DOHH2 (cell line): Measurements from ENCODE around the gene TNN.
"Not testable (repeated sequence)": the region's sequence is repeated elsewhere in the genome, so short reads cannot be mapped to it uniquely, and the experiment has no call there.

Experiments used
- H3F3A ChIP-seq: fragments of 200-600 bp; sonication (generic), shearing (Covaris generic); 2 replicates; pipeline ENCODE4 v1.6.0; 2016; ENCODE audit warnings: antibody characterized with exemption, mild to moderate bottlenecking; ENCODE audit not compliant: control insufficient read depth, insufficient read depth
- H3K27ac ChIP-seq: fragments of 200-600 bp; sonication (generic); 2 replicates; pipeline ENCODE4 v1.5.1; 2014; ENCODE audit warnings: low read depth, mild to moderate bottlenecking, low read length, moderate library complexity
- H3K27me3 ChIP-seq: fragments of 200-600 bp; sonication (generic); 2 replicates; pipeline ENCODE4 v1.6.1; 2014; ENCODE audit warnings: mild to moderate bottlenecking, low read length, mixed read lengths; ENCODE audit not compliant: control insufficient read depth
- H3K36me3 ChIP-seq: fragments of 200-600 bp; sonication (generic); 2 replicates; pipeline ENCODE4 v1.6.1; 2014; ENCODE audit warnings: mild to moderate bottlenecking, low read length, moderate library complexity, mixed read lengths; ENCODE audit not compliant: control insufficient read depth
- H3K4me1 ChIP-seq: fragments of 200-600 bp; sonication (generic); 2 replicates; pipeline ENCODE4 v1.6.1; 2014; ENCODE audit warnings: mild to moderate bottlenecking, low read length, mixed read lengths; ENCODE audit not compliant: control insufficient read depth
- H3K4me2 ChIP-seq: fragments of 200-600 bp; sonication (generic); 2 replicates; pipeline ENCODE4 v1.6.0; 2014; ENCODE audit warnings: mild to moderate bottlenecking, low read length, moderate library complexity
- H3K4me3 ChIP-seq: fragments of 200-600 bp; sonication (generic); 2 replicates; pipeline ENCODE4 v1.5.1; 2014; ENCODE audit warnings: mild to moderate bottlenecking, low read length, mixed read lengths
- H3K79me2 ChIP-seq: fragments of 200-600 bp; sonication (generic); 2 replicates; pipeline ENCODE4 v1.6.1; 2014; ENCODE audit warnings: mild to moderate bottlenecking, low read length, mixed read lengths; ENCODE audit not compliant: control insufficient read depth
- H3K9me2 ChIP-seq: fragments of 200-600 bp; sonication (generic); replicated peaks from 2 replicates; pipeline ENCODE4 v1.6.1; 2014; ENCODE audit warnings: mild to moderate bottlenecking, low read length, mixed read lengths; ENCODE audit not compliant: control insufficient read depth
- H3K9me3 ChIP-seq: fragments of 200-600 bp; sonication (generic); 2 replicates; pipeline ENCODE4 v1.6.1; 2014; ENCODE audit warnings: antibody characterized with exemption, low read length, mixed read lengths; ENCODE audit not compliant: control insufficient read depth, insufficient read depth
- H4K20me1 ChIP-seq: fragments of 200-600 bp; sonication (generic); 2 replicates; pipeline ENCODE4 v1.6.0; 2014; ENCODE audit warnings: low read depth, mild to moderate bottlenecking, antibody characterized with exemption, low read length, moderate library complexity; ENCODE audit not compliant: control insufficient read depth, insufficient read depth
- CTCF ChIP-seq: fragments of 200-600 bp; sonication (generic); IDR thresholded peaks from one replicate; pipeline ENCODE4 v1.5.1; 2014; ENCODE audit warnings: antibody characterized with exemption, mild to moderate bottlenecking, low read depth, low read length; ENCODE audit not compliant: poor library complexity, severe bottlenecking
- EZH2phosphoT487 ChIP-seq: fragments of 200-600 bp; sonication (generic); IDR thresholded peaks from 2 replicates; pipeline ENCODE4 v1.6.1; 2017; ENCODE audit warnings: borderline replicate concordance, mild to moderate bottlenecking, antibody characterized with exemption, low read length, moderate library complexity, mixed read lengths

Gene TNN

GRCh38 chr1:175095978-175096607 lies 28.5 kb downstream of the TNN start:
- H3K27ac ChIP-seq: no peak overlapping the region
- no peaks in the 10 kb centered on the region for H3K9me3 ChIP-seq
- no peak overlapping the region for H3K4me3 ChIP-seq
- H3K9me2 ChIP-seq: no peaks in the 10 kb centered on the region
- no peaks in the 10 kb centered on the region for H4K20me1 ChIP-seq
- no peaks in the 10 kb centered on the region for H3F3A ChIP-seq
- no peaks in the 10 kb centered on the region for H3K79me2 ChIP-seq
- TF ChIP-seq EZH2phosphoT487 (no peak), CTCF (no peak)
- peaks cover 9% of the 10 kb centered on the region; the same call in 1 of the 2 replicates for H3K27me3 ChIP-seq
- H3K4me2 ChIP-seq: no peak overlapping the region
- no peaks in the 10 kb centered on the region for H3K4me1 ChIP-seq
- H3K36me3 ChIP-seq: no peaks in the 10 kb centered on the region

GRCh38 chr1:175097361-175097760 lies 29.7 kb downstream of the TNN start:
- Histone ChIP-seq H3K4me1 (no peaks in the 10 kb centered on the region), H3F3A (no peaks in the 10 kb centered on the region), H3K36me3 (no peaks in the 10 kb centered on the region), H3K4me2 (no peak overlapping the region), H4K20me1 (no peaks in the 10 kb centered on the region), H3K4me3 (no peak overlapping the region), H3K27ac (no peak overlapping the region), H3K9me3 (no peaks in the 10 kb centered on the region), H3K79me2 (no peaks in the 10 kb centered on the region), H3K27me3 (peaks cover 8% of the 10 kb centered on the region; the same call in 1 of the 2 replicates), H3K9me2 (no peaks in the 10 kb centered on the region)
- no peak for TF ChIP-seq EZH2phosphoT487
- no peak for TF ChIP-seq CTCF

- TF ChIP-seq EZH2phosphoT487: no peak
- TF ChIP-seq CTCF: no peak
These were observed 32.3 kb downstream of the TNN start for GRCh38 chr1:175099916-175100315.

GRCh38 chr1:175102166-175102565 lies 34.5 kb downstream of the TNN start:
- not testable (repeated sequence) for H4K20me1 ChIP-seq, H3K4me2 ChIP-seq, H3K9me2 ChIP-seq, H3K4me3 ChIP-seq, H3K36me3 ChIP-seq, H3K79me2 ChIP-seq, H3F3A ChIP-seq, H3K4me1 ChIP-seq, H3K9me3 ChIP-seq, H3K27ac ChIP-seq, H3K27me3 ChIP-seq

More at GRCh38 chr1:175099916-175100315, 32.3 kb downstream of the TNN start:
- Histone ChIP-seq H3F3A (no peaks in the 10 kb centered on the region), H3K79me2 (no peaks in the 10 kb centered on the region), H3K9me2 (no peaks in the 10 kb centered on the region), H3K27ac (no peak overlapping the region), H3K4me1 (no peaks in the 10 kb centered on the region), H3K4me3 (no peak overlapping the region), H3K27me3 (no peaks in the 10 kb centered on the region; the same call in 1 of the 2 replicates), H3K36me3 (no peaks in the 10 kb centered on the region), H3K4me2 (no peak overlapping the region), H3K9me3 (no peaks in the 10 kb centered on the region), H4K20me1 (no peaks in the 10 kb centered on the region)

DNA sequence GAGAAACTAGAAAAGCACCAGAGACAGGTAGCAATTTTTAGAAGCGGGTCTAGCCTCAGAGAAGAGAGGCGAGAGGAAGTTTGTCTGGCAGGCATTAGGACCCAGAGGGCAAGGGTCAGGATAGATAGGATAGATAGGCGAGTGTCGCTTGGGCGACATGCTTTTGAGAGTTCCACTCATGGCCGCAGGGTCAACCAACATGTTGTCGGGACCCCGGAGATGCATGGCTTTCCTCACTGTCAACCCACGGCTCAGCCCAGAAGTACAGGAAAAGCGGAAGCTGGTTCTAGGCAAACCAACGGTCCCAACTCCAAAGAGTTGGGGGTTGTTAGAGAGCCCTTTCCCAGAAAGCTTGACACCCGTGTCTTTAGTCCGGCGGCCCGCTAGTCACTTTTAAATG lies 38.9 kb downstream of the TNN start:
- not testable (repeated sequence) for H3K36me3 ChIP-seq, H3K27ac ChIP-seq, H4K20me1 ChIP-seq, H3K4me2 ChIP-seq, H3K4me3 ChIP-seq, H3K9me2 ChIP-seq, H3K79me2 ChIP-seq, H3K27me3 ChIP-seq, H3F3A ChIP-seq, H3K4me1 ChIP-seq, H3K9me3 ChIP-seq

- not testable (repeated sequence) for H3K9me2 ChIP-seq
These were observed 40.7 kb downstream of the TNN start for GRCh38 chr1:175108331-175108820.

More at GRCh38 chr1:175108331-175108820, 40.7 kb downstream of the TNN start:
- not testable (repeated sequence) for H3K27me3 ChIP-seq, H3K36me3 ChIP-seq, H3K4me1 ChIP-seq, H3K79me2 ChIP-seq, H3K27ac ChIP-seq, H4K20me1 ChIP-seq, H3F3A ChIP-seq, H3K4me2 ChIP-seq, H3K4me3 ChIP-seq, H3K9me3 ChIP-seq
